Coronary artery (tissue), 2 donors: ENCODE measurements around the gene ZFP57.

Experiments
- DNase-seq: peaks from one replicate; pipeline ENCODE4 v3.0.0-alpha.2; 2017; ENCODE audit warnings: low spot score
- H3K27ac ChIP-seq, 2 donors: fragments of 200-600 bp; sonication (generic); one replicate each; pipeline ENCODE4 v1.5.1; 2016 to 2019
- H3K4me3 ChIP-seq: fragments of 200-600 bp; sonication (generic); 2 replicates; pipeline ENCODE4 v1.5.1; 2016; ENCODE audit warnings: mild to moderate bottlenecking, moderate library complexity
- TF ChIP-seq, protein P1 (sequence below): fragments of 200-600 bp; sonication (generic); IDR thresholded peaks from one replicate; pipeline ENCODE4 v1.5.1; 2019; ENCODE audit warnings: antibody characterized with exemption

ZFP57 gene

DNA sequence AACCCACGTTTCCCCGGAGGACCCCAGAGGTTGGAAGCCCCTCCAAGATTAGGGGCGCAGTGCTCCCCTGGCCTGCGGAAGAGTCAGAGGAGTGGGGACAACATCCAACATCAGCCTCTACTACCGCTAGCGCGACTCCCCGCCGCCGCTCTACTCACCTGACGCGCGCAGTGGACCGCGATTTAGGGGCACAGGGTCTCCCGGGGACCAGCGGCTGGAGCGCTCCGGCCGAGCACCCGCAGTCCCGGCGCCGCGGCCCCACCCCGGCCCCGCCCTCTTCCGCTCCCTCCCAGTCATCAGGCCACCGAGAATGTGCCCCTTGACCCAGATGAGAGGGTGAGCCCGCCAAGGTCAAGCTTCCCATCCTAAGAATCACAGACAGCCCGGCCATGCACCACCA is at the start of gene ZFP57:
Gene ZFP57 (minus strand): TSS at position 249 of the 400 bp plus-strand sequence. CDS start 4,149 bp downstream, outside the sequence.
- Histone ChIP-seq H3K4me3 (peak within 1 kb of the TSS; percentile 55), H3K27ac (no peak within 1 kb of the TSS)
- DNase-seq: no peak
- TF ChIP-seq, protein P1, sequence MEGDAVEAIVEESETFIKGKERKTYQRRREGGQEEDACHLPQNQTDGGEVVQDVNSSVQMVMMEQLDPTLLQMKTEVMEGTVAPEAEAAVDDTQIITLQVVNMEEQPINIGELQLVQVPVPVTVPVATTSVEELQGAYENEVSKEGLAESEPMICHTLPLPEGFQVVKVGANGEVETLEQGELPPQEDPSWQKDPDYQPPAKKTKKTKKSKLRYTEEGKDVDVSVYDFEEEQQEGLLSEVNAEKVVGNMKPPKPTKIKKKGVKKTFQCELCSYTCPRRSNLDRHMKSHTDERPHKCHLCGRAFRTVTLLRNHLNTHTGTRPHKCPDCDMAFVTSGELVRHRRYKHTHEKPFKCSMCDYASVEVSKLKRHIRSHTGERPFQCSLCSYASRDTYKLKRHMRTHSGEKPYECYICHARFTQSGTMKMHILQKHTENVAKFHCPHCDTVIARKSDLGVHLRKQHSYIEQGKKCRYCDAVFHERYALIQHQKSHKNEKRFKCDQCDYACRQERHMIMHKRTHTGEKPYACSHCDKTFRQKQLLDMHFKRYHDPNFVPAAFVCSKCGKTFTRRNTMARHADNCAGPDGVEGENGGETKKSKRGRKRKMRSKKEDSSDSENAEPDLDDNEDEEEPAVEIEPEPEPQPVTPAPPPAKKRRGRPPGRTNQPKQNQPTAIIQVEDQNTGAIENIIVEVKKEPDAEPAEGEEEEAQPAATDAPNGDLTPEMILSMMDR: no peak

DNA sequence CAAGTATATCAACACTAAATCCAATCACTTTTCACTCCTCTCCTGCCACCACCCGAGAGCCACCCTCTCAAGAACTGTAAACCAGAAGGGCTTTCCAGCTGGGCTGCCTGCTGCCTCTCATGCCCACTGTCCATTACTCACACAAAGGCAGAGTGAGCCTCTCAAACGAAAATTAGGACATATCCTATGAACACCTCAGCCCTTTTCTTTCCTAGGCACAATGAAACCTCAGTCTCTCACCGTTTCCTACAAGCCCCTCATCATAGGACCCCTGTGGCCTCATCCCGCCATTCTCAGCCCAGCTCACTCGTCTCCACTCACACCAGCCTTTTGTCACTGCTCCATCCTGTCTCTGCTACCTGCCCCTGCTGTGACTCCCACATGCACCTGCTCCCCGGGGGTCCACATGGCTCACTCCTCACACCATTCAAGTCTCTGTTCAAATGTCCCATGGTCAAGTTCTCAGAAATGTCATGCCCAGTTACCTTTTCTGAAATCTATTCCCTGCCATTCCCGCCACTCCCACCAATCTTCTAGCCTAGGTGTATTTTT is 49.7 kb upstream of the ZFP57 start:
- peak; percentile 38 for DNase-seq
- Histone ChIP-seq H3K27ac (no peak overlapping the region), H3K4me3 (no peak overlapping the region)
- TF ChIP-seq, protein P1: no peak

DNA sequence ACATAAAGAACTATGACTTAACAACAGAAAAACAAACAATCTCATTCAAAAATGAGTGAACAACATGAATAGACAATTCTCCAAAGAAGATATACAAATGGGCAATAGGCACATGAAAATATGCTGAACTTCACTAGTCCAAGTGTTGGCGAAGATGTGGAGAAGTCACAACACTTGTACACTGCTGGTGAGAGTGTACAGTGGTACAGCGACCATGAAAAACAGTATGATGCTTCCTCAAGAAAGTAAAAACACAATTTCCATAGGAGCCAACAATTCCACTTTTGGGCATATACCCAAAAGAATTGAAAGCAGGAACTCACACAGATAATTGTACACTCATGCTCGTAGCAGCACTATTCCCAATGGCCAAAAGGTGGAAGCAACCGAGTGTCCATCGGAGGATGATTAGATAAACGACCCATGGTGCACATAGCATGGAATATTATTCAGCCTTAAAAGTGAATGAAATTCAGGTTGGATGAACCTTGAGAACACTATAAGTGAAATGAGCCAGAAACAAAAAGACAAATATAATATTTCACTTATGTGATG is 48.9 kb upstream of the ZFP57 start:
- Histone ChIP-seq H3K27ac (no peak overlapping the region), H3K4me3 (no peak overlapping the region)
- TF ChIP-seq, protein P1: no peak
- peak; percentile 11 for DNase-seq

DNA sequence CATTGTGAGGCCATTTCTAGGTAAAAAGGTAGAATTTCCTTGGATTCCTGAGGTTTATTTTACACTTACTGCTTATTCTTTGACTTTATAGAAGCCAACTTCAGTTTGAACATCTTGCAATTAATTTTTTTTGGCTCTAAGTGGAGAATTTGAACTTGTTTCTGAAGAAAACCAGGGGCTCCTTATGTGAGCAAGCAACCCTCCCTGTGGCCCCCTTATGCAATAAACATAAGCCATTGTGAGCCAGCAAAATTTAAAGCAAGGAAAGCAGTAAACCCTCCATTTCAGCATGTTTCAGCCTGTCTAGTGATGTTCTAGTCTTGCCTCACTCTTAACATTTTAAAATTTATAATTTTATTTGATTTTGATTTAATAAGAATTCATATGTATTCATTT is 47.9 kb upstream of the ZFP57 start:
- DNase-seq: peak; percentile 14
- no peak overlapping the region for H3K4me3 ChIP-seq
- no peak overlapping the region for H3K27ac ChIP-seq
- TF ChIP-seq, protein P1: no peak

DNA sequence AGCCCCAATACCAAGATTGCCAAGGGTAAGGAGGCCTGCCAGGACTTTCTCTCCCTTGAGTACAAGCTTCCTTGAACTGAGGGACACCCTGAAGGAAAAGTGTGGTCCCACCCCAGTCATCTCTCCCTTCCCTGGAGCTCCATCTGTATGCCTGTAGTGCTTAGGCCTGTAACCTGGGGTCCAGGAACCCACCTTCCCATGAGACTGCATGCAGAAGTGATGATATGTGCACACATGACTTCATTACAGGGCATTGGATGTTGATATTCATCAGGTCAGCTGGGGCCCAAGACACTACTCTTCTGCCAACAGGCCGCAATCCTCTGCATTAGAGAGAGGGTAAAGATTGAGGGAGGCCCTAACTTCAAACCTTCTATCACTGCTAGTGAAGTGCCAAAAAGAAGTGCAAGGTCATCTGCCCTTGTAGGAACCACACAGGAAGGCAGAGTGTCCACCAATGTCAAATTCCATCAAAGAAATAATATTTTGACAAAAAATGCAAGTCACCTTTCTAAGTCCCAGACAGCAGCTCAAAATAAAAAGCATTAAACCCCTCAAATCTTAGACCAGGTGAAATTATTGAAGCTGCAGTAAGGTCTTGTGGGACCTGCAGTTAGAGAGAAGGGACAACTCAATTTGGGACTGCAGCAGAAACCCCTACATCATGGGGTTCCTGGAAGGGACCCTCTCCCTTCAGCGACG is 47.4 kb upstream of the ZFP57 start:
- no peak overlapping the region for H3K4me3 ChIP-seq
- TF ChIP-seq, protein P1: no peak
- peak; percentile 52 for DNase-seq

DNA sequence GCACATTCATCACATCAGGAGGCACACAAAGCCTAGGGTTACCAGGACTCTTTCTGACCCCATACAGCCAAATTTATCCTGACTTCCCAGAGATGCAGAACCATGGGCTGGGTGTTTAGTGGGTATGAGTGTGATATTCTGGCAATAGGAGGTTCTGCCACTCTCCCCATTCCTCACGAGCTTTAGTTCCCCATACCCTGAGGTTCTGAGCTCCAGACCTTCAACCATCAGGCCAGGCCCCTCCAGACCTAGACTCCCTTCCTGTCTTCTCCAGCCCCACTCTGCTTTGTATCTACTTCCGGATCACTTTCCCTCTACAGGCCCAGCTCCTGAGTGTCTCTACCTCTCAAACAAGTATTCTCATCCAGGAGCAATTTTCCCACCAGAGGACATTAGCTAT is 46.7 kb upstream of the ZFP57 start:
- TF ChIP-seq, protein P1: no peak
- Histone ChIP-seq H3K4me3 (no peak overlapping the region), H3K27ac (no peak overlapping the region)
- peak; percentile 21 for DNase-seq

More for the DNA sequence above, 47.4 kb upstream of the ZFP57 start:
- H3K27ac ChIP-seq: no peak overlapping the region
